Spleen (tissue), 7 donors: ENCODE results near the gene SYPL2.

Source experiments
- CTCF ChIP-seq, 11 experiments: fragments of 200-600 bp in 7 of 11; fragments of 450-650 bp in 4 of 11; sonication (generic) in 4 of 11; IDR thresholded peaks in 8 of 11; conservative IDR thresholded peaks in 3 of 11; 1 replicate in 7 of 11; 2 replicates in 4 of 11; pipeline versions ENCODE4 v1.4.0 to v1.8.0; 2016 to 2021; ENCODE audit warnings: antibody characterized with exemption in 11 of 11, inconsistent platforms in 4 of 11, mild to moderate bottlenecking in 1 of 11
- POLR2A ChIP-seq, 3 donors: fragments of 450-650 bp; IDR thresholded peaks; one replicate each; pipeline ENCODE4 v1.5.1; 2017; ENCODE audit warnings: antibody characterized with exemption in 3 of 3, mild to moderate bottlenecking in 1 of 3
- POLR2AphosphoS5 ChIP-seq, 3 donors: sonication (generic); formaldehyde crosslinking; IDR thresholded peaks; one replicate each; pipeline ENCODE4 v1.5.1; 2017; ENCODE audit warnings: antibody characterized with exemption in 3 of 3
- donor health status: DM: no; HTN: no; CAD: no; lungs with moderate emphysema.
- donor health status: DM: no; HTN: no; CAD: no.
- donor health status: DM: no; HTN: no; CAD: no.

DNA sequence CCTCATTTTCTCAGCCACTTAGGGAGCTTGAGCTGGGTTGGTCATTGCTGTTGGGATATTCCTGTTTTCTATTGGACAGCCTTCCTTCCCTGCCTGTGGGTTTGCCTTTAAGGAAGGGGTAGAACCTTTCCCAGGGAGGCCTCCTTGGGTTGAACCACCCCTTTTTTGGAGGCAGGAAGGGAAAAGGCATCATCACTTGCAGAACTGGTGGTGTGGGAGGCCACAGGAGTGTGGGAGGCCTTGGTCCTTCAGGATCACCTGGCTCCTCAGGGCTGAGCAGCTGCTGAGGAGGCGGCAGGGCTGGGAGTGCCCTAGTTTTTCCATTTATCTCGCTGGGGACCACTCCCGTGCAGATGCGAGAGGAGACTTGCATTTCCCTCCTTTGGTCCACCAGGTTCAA lies 26.9 kb downstream of the SYPL2 start:
- TF ChIP-seq POLR2AphosphoS5 (IDR thresholded peaks at IDR 0.05) (no peak), POLR2A (IDR thresholded peaks at IDR 0.05) (no peak), CTCF (IDR thresholded peaks at IDR 0.05 in 8 of 11, conservative IDR thresholded peaks at IDR 0.05 in 3 of 11) (no peak)
